GM12878 (cell line): ENCODE measurements around the gene LTK. TPM values are rescaled to one million over a fixed set of nuclear protein-coding genes. Genes with fewer than 3 reads are reported as not detected.

Source experiments
- BACH1 ChIP-seq: fragments of 450-650 bp; IDR thresholded peaks from 2 replicates; pipeline ENCODE4 v1.6.1; 2017; ENCODE audit warnings: mild to moderate bottlenecking, borderline replicate concordance
- BCL11A ChIP-seq: IDR thresholded peaks from 2 replicates; pipeline ENCODE4 v1.6.1; 2011; ENCODE audit warnings: low read depth, low read length
- BCLAF1 ChIP-seq: fragments of 450-650 bp; IDR thresholded peaks from 2 replicates; pipeline ENCODE4 v1.6.1; 2017; ENCODE audit warnings: antibody characterized with exemption, mild to moderate bottlenecking, moderate library complexity
- CBX5 ChIP-seq: sonication (generic); IDR thresholded peaks from 2 replicates; pipeline ENCODE4 v1.6.1; 2016; ENCODE audit warnings: low read depth, moderate library complexity, mild to moderate bottlenecking, inconsistent platforms
- EGR1 ChIP-seq, 2 experiments: IDR thresholded peaks; 1 replicate in 1 of 2; 2 replicates in 1 of 2; pipeline ENCODE4 v1.6.1; 2011 to 2012; ENCODE audit warnings: low read depth in 2 of 2, low read length in 2 of 2, borderline replicate concordance in 1 of 2, mild to moderate bottlenecking in 1 of 2, moderate library complexity in 1 of 2
- LARP7 ChIP-seq: fragments of 450-650 bp; IDR thresholded peaks from 2 replicates; pipeline ENCODE4 v1.6.1; 2017; ENCODE audit warnings: mild to moderate bottlenecking
- MXI1 ChIP-seq: fragments of 150-350 bp; IDR thresholded peaks from 2 replicates; pipeline ENCODE4 v1.6.1; 2011; ENCODE audit warnings: low read depth, mild to moderate bottlenecking, inconsistent platforms, low read length, improper control_type of control experiment
- NFYA ChIP-seq: IDR thresholded peaks from 2 replicates; pipeline ENCODE4 v1.6.1; 2011; ENCODE audit warnings: low read depth, mild to moderate bottlenecking, low read length, improper control_type of control experiment, borderline replicate concordance
- NKRF ChIP-seq: fragments of 450-650 bp; conservative IDR thresholded peaks from 2 replicates; pipeline ENCODE4 v1.6.1; 2017; ENCODE audit warnings: mild to moderate bottlenecking, moderate library complexity
- PAX5 ChIP-seq: IDR thresholded peaks from 2 replicates; pipeline ENCODE4 v1.6.1; 2011; ENCODE audit warnings: low read depth, low read length, borderline replicate concordance
- PKNOX1 ChIP-seq: fragments of 450-650 bp; IDR thresholded peaks from 2 replicates; pipeline ENCODE4 v1.6.1; 2016; ENCODE audit warnings: mild to moderate bottlenecking
- POLR2A ChIP-seq: IDR thresholded peaks from 2 replicates; pipeline ENCODE4 v1.6.1; 2011; ENCODE audit warnings: low read depth, mild to moderate bottlenecking, low read length
- RB1 ChIP-seq: fragments of 450-650 bp; formaldehyde crosslinking; IDR thresholded peaks from 2 replicates; pipeline ENCODE4 v1.6.1; 2017; ENCODE audit warnings: mild to moderate bottlenecking, borderline replicate concordance
- YY1 ChIP-seq: IDR thresholded peaks from 2 replicates; pipeline ENCODE4 v1.6.1; 2011; ENCODE audit warnings: low read depth, mild to moderate bottlenecking, low read length
- ZBTB33 ChIP-seq: fragments of 450-650 bp; IDR thresholded peaks from 2 replicates; pipeline ENCODE4 v1.6.1; 2017; ENCODE audit warnings: mild to moderate bottlenecking
- ZNF274 ChIP-seq: IDR thresholded peaks from one replicate; pipeline ENCODE4 v1.8.0; 2011; ENCODE audit not compliant: insufficient read length, insufficient read depth
- polyA plus RNA-seq, 11 experiments: library from polyadenylated mRNA; depleted of rRNA in 4 of 11; unstranded in 6 of 11; stranded (reverse) in 5 of 11; fragments of >200 nt; fragmentation: Nextera tagmentation in 4 of 11; fragmentation: Illumina TruSeq in 1 of 11; extraction: Ambion mirVana in 4 of 11; extraction: Trizol in 1 of 11; gene quantifications; 1 replicate in 1 of 11; 2 replicates in 10 of 11; pipeline versions ENCODE4 v1.2.1 to v1.2.3, GENCODE V29; 2011 to 2016; ENCODE audit warnings: inconsistent platforms in 2 of 11, missing spikeins in 2 of 11, low read depth in 1 of 11
- total RNA-seq, 4 experiments: library from RNA; depleted of rRNA in 3 of 4; stranded (reverse); fragments of >200 nt in 3 of 4; fragmentation: Illumina TruSeq in 1 of 4; extraction: Trizol in 1 of 4; gene quantifications; 2 replicates each; pipeline versions ENCODE4 v1.2.1 to v1.2.3, GENCODE V29; 2013 to 2021
- TF ChIP-seq, protein P1 (sequence below): fragments of 450-650 bp; IDR thresholded peaks from 2 replicates; pipeline ENCODE4 v1.6.1; 2016; ENCODE audit warnings: mild to moderate bottlenecking, moderate library complexity, borderline replicate concordance

Gene LTK
- total and polyA plus RNA-seq, 10 of the 15 experiments (the other 5 are each of a cell fraction or from before 2014, with no cell fraction given) = 0.07 to 0.80 (median 0.20) TPM; not detected in 1

DNA sequence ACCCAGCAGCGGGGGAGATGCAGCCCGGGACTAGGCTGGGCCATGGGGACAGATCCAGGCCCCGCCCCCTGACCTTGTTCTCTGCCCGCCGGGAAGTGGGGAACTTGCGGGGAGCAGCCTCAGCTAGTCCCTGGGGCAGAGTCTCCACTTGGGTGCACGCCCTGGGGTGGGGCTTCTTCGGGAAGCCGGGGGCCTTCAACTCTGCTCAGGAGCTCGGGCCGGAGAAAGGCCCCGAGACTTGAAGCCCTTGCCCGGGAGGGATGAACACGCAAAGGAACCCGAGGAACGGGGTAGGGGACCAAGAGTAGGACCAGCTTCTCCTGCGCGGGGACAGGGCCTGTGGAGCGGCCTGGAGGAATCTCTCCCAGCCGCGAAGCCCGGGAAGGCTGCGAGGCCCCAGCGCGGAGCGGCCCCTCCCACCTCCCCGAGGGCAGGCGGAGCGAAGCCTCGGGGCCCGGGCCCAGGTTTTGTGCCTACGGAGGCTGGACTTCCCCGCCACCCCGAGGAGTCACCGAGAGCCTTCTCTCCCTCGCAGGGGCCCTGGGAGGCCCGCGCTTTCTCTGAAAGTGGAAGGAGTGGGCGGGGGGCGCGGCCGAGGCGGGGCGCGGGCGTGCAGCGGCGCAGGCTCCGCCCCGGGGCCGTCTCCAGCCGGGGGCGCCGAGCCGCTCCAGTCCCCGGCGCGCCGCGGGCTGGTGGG lies 20.3 kb downstream of the LTK start, which contains the start of gene ITPKA (continued):
- TF ChIP-seq BCLAF1 = no peak
- TF ChIP-seq POLR2A = peak; percentile 76
- TF ChIP-seq EGR1 (IDR thresholded peaks at IDR 0.05; ENCODE audit: borderline replicate concordance in 1 of 2, low read depth in 2 of 2, low read length in 2 of 2) = peak in 1 of 2 experiments; percentile 97; a peak in 2 of 3 replicates
- TF ChIP-seq, protein P1, sequence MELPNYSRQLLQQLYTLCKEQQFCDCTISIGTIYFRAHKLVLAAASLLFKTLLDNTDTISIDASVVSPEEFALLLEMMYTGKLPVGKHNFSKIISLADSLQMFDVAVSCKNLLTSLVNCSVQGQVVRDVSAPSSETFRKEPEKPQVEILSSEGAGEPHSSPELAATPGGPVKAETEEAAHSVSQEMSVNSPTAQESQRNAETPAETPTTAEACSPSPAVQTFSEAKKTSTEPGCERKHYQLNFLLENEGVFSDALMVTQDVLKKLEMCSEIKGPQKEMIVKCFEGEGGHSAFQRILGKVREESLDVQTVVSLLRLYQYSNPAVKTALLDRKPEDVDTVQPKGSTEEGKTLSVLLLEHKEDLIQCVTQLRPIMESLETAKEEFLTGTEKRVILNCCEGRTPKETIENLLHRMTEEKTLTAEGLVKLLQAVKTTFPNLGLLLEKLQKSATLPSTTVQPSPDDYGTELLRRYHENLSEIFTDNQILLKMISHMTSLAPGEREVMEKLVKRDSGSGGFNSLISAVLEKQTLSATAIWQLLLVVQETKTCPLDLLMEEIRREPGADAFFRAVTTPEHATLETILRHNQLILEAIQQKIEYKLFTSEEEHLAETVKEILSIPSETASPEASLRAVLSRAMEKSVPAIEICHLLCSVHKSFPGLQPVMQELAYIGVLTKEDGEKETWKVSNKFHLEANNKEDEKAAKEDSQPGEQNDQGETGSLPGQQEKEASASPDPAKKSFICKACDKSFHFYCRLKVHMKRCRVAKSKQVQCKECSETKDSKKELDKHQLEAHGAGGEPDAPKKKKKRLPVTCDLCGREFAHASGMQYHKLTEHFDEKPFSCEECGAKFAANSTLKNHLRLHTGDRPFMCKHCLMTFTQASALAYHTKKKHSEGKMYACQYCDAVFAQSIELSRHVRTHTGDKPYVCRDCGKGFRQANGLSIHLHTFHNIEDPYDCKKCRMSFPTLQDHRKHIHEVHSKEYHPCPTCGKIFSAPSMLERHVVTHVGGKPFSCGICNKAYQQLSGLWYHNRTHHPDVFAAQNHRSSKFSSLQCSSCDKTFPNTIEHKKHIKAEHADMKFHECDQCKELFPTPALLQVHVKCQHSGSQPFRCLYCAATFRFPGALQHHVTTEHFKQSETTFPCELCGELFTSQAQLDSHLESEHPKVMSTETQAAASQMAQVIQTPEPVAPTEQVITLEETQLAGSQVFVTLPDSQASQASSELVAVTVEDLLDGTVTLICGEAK = no peak
- TF ChIP-seq BCL11A = no peak
- no peak; the same call in 1 of the 2 replicates for TF ChIP-seq BACH1
- TF ChIP-seq CBX5 = no peak
- TF ChIP-seq MXI1 = peak; percentile 67
- TF ChIP-seq LARP7 = 0 out of 2 replicates have a peak, but pooled peaks have one; percentile 21
- peak; percentile 40; the same call in 1 of the 2 replicates for TF ChIP-seq NKRF
- no peak for TF ChIP-seq PKNOX1
- TF ChIP-seq ZBTB33 = no peak
- TF ChIP-seq RB1 = peak; percentile 66; the same call in 1 of the 2 replicates
- TF ChIP-seq YY1 = 0 out of 2 replicates have a peak, but pooled peaks have one; percentile 16
- no peak for TF ChIP-seq NFYA
- TF ChIP-seq PAX5 = no peak
- TF ChIP-seq ZNF274 = no peak
